Progenitor cell of endocrine pancreas (in vitro differentiated cells): ENCODE results near the gene SMCO2. TPM values are rescaled to one million over a fixed set of nuclear protein-coding genes. Genes with fewer than 3 reads are reported as not detected.

Experiments used
- DNase-seq: peaks from one replicate; pipeline ENCODE4 v3.0.0; 2021; ENCODE audit warnings: low spot score; ENCODE audit not compliant: unreplicated experiment
- H3K27ac Mint-ChIP-seq: 2 replicates; pipeline ENCODE4 v1.8.0; 2021; ENCODE audit warnings: mild to moderate bottlenecking, moderate library complexity, mixed read lengths
- H3K27me3 Mint-ChIP-seq: 2 replicates; pipeline ENCODE4 v1.8.0; 2021; ENCODE audit warnings: mixed read lengths
- H3K36me3 Mint-ChIP-seq: 2 replicates; pipeline ENCODE4 v1.8.0; 2022; ENCODE audit warnings: mixed read lengths; ENCODE audit not compliant: insufficient read depth
- H3K4me1 Mint-ChIP-seq: 2 replicates; pipeline ENCODE4 v1.8.0; 2021; ENCODE audit warnings: low read depth, mixed read lengths
- H3K4me3 Mint-ChIP-seq: 2 replicates; pipeline ENCODE4 v1.8.0; 2021; ENCODE audit warnings: low read depth, mild to moderate bottlenecking, moderate library complexity, mixed read lengths
- H3K9me3 Mint-ChIP-seq: 2 replicates; pipeline ENCODE4 v1.8.0; 2021; ENCODE audit warnings: low read depth, mixed read lengths
- total RNA-seq: library from RNA; stranded (reverse); gene quantifications from 2 replicates; pipeline ENCODE4 v1.2.1, GENCODE V29; 2021
- TF ChIP-seq, protein P1 (sequence below): fragments of 200-600 bp; sonication (generic); IDR thresholded peaks from one replicate; pipeline ENCODE4 v1.5.0; 2021; ENCODE audit warnings: antibody characterized with exemption, mild to moderate bottlenecking; ENCODE audit not compliant: unreplicated experiment

SMCO2 gene
- total RNA-seq, 1 donor from 2014 or later: 1.4 TPM

DNA sequence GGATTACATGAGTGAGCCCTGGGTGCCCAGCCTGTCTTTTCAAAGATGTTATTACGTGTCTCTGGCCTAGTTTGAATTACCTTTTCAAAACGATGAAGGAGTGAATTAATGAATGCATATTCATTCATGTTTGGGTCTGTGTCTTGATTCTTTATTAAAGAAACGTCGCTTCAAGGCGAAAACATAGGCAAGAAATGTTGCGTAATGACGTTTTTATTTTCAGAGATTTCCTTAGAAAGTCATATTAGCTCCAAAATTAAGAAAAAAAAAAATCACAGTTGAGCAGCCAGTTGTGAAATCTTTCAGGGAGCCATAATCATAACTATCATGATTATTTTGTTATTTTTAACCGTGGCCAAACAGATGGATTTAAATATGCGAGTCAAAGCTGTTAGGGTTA, 81.0 kb downstream of the SMCO2 start:
- TF ChIP-seq, protein P1, sequence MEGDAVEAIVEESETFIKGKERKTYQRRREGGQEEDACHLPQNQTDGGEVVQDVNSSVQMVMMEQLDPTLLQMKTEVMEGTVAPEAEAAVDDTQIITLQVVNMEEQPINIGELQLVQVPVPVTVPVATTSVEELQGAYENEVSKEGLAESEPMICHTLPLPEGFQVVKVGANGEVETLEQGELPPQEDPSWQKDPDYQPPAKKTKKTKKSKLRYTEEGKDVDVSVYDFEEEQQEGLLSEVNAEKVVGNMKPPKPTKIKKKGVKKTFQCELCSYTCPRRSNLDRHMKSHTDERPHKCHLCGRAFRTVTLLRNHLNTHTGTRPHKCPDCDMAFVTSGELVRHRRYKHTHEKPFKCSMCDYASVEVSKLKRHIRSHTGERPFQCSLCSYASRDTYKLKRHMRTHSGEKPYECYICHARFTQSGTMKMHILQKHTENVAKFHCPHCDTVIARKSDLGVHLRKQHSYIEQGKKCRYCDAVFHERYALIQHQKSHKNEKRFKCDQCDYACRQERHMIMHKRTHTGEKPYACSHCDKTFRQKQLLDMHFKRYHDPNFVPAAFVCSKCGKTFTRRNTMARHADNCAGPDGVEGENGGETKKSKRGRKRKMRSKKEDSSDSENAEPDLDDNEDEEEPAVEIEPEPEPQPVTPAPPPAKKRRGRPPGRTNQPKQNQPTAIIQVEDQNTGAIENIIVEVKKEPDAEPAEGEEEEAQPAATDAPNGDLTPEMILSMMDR: no peak
- H3K4me3 Mint-ChIP-seq: no peak overlapping the region
- no peak overlapping the region for H3K27ac Mint-ChIP-seq
- no peaks in the 10 kb centered on the region for H3K9me3 Mint-ChIP-seq
- H3K36me3 Mint-ChIP-seq: peaks cover 1% of the 10 kb centered on the region
- DNase-seq: no peak
- no peaks in the 10 kb centered on the region for H3K27me3 Mint-ChIP-seq
- H3K4me1 Mint-ChIP-seq: peaks cover 20% of the 10 kb centered on the region

DNA sequence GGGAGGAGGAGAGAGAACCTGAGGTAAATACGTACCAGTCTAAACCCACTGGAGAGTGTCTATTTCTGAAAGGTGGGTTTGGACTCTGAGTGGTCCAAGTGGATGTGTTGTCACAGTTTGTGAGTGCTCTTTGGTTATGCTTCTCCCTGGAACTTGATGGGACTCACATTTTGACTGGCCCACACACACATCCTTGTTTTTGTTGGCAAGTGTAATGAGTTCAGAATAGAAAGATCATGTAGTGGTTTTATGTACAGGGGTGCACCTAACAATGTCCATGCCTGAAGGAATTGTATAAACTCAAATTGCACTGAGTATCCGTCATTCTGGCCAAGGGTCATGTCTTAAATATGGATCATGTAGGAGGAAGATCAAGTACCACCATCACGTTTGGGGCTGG, 82.3 kb downstream of the SMCO2 start:
- no peak overlapping the region for H3K4me3 Mint-ChIP-seq
- TF ChIP-seq, protein P1: no peak

DNA sequence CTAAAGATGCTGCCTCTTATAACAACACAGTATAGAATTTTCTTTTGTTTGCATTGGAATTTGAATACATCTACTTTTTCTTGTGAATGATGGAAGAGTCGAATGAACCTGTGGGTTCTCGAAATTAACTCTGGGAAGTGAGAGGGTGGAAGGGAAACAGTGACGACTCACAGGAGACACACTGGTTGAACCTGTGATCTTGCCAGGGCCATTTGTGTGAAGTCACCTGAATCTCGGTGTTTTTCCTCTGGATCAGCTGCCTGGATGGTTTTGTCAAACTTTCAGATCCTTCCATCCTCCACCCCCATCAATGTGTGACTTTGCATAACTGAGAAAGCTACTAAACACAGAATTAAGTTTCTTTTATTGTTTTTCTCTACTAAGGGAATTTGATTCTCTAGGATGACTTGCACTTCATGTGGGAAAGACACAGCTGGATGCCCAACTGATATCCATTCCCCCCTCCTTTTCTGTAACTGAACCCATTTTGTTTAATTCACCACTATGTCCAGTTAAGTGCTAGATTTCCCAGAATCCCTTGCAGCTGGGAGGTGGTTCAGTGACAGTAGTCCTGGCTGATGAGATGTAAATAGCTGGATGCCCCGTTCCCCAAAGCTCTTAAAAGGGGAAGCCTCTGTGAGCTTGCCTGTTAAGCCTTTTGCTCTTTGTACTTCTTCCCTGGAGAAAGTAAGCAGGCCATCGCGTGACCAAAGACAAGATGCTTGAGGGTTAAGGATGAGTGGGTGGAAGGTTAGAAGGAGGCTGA, 83.8 kb downstream of the SMCO2 start:
- Mint-ChIP-seq H3K4me1 (peaks cover 7% of the 10 kb centered on the region), H3K36me3 (peaks cover 13% of the 10 kb centered on the region), H3K27me3 (no peaks in the 10 kb centered on the region), H3K27ac (no peak overlapping the region), H3K9me3 (peaks cover 5% of the 10 kb centered on the region), H3K4me3 (no peak overlapping the region)
- DNase-seq: no peak
- TF ChIP-seq, protein P1: no peak

More for the DNA sequence above, 82.3 kb downstream of the SMCO2 start:
- peaks cover 14% of the 10 kb centered on the region for H3K4me1 Mint-ChIP-seq
- peaks cover 5% of the 10 kb centered on the region for H3K36me3 Mint-ChIP-seq
- H3K9me3 Mint-ChIP-seq: peaks cover 4% of the 10 kb centered on the region
- no peak overlapping the region for H3K27ac Mint-ChIP-seq
- DNase-seq: no peak
- H3K27me3 Mint-ChIP-seq: no peaks in the 10 kb centered on the region

DNA sequence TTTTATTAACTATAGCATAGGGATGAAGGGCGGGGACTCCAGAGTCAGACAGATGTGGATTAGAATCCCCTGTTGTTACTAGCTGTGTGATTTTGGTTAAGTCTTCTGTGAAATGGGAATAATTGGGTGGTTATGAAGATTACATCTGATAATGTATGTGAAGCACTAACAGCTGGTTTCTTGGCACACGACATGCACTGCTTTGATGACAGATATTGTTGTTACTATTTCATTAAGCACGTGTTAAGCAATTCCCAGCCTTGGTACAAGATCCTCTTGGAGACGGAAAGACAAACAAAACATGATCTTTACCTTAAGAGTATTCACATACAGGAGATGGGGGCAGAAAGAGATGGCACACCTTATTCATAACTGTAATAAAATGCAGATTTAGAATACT, 85.4 kb downstream of the SMCO2 start:
- no peak for DNase-seq
- Mint-ChIP-seq H3K9me3 (peaks cover 9% of the 10 kb centered on the region), H3K4me1 (peaks cover 2% of the 10 kb centered on the region), H3K4me3 (no peak overlapping the region), H3K27me3 (no peaks in the 10 kb centered on the region), H3K36me3 (peaks cover 22% of the 10 kb centered on the region), H3K27ac (no peak overlapping the region)
- TF ChIP-seq, protein P1: no peak

DNA sequence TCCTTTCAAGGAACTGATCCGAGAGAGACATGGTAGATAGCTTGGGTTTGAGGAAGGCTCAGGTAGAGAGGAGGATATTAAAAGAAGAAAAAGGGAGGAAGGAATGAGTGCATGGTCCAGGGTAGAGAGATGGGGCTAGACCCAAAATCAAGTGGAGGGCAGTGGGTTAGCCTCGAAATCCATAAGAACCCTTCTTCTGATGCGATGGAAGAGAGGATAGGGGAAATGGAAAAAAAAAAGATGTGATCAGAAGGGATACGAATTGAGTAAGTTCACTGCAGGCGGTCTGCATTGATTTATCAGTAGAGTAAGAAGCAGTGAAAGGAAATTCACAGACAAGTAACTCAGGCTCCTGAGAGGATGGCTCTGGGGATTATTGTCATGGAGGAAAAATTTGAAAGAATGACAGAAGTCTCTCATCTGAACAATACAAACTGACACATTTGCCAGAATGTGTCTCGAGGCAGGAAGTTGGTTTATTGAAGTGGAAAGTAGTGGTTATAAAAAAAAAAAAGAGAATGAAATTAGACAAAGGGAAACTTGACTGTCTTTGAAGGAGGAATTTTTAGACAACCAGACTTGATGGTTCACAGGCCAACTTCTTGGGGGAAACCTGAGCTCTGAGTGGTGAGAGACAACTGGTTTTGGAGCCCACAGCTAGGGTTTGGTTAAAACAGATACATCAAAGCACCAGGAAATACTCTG, 87.7 kb downstream of the SMCO2 start:
- H3K4me1 Mint-ChIP-seq: peaks cover 5% of the 10 kb centered on the region
- H3K27me3 Mint-ChIP-seq: no peaks in the 10 kb centered on the region
- TF ChIP-seq, protein P1: no peak
- peaks cover 23% of the 10 kb centered on the region for H3K36me3 Mint-ChIP-seq
- no peak overlapping the region for H3K27ac Mint-ChIP-seq
- no peak for DNase-seq
- peaks cover 9% of the 10 kb centered on the region for H3K9me3 Mint-ChIP-seq
- no peak overlapping the region for H3K4me3 Mint-ChIP-seq
